Left ventricle myocardium inferior (tissue), 1 donor: ENCODE results near the gene MARCHF6. TPM values are rescaled to one million over a fixed set of nuclear protein-coding genes. Genes with fewer than 3 reads are reported as not detected.

Source experiments
- DNase-seq: peaks from one replicate; pipeline ENCODE4 v3.0.0-alpha.2; 2020
- H3K27ac ChIP-seq: fragments of 200-600 bp; replicated peaks from 2 replicates; pipeline ENCODE4 v1.8.0; 2021
- H3K27me3 ChIP-seq: fragments of 200-600 bp; 2 replicates; pipeline ENCODE4 v1.8.0; 2021; ENCODE audit warnings: low read depth
- H3K36me3 ChIP-seq: fragments of 200-600 bp; 2 replicates; pipeline ENCODE4 v1.8.0; 2021
- H3K4me1 ChIP-seq: fragments of 200-600 bp; 2 replicates; pipeline ENCODE4 v1.8.0; 2021
- H3K4me3 ChIP-seq: fragments of 200-600 bp; 2 replicates; pipeline ENCODE4 v1.8.0; 2021; ENCODE audit warnings: mild to moderate bottlenecking, moderate library complexity
- H3K9me3 ChIP-seq: fragments of 200-600 bp; replicated peaks from 2 replicates; pipeline ENCODE4 v1.8.0; 2021
- CTCF ChIP-seq: fragments of 200-600 bp; IDR thresholded peaks from 2 replicates; pipeline ENCODE4 v1.8.0; 2021; ENCODE audit warnings: antibody characterized with exemption, mild to moderate bottlenecking, borderline replicate concordance
- intact Hi-C: fragments of 100-400 bp; cut with micrococcal nuclease; formaldehyde crosslinking; loops from one replicate; pipeline ENCODE4 v1.11.0; 2022
- total RNA-seq: library from RNA; stranded (reverse); fragmentation: NEBNext Ultra II Directional; extraction: Animal tissue kit (Norgen Biotek cat#: 25700); gene quantifications from one replicate; pipeline ENCODE4 v1.2.1, GENCODE V29; 2021
- donor health status: DM: no; HTN: yes; CAD: no; lungs with severe emphysema.

MARCHF6 gene
- total RNA-seq, 1 donor from 2014 or later, result 162 TPM

- peak overlapping the region; percentile 25 for H3K27ac ChIP-seq
- peaks cover 63% of the 10 kb centered on the region for H3K36me3 ChIP-seq
- DNase-seq, result no peak
- no peak for TF ChIP-seq CTCF
- no peaks in the 10 kb centered on the region for H3K27me3 ChIP-seq
- H3K9me3 ChIP-seq, result no peaks in the 10 kb centered on the region
- H3K4me1 ChIP-seq, result peaks cover 33% of the 10 kb centered on the region
- intact Hi-C loops, result no loop called here
- no peak overlapping the region for H3K4me3 ChIP-seq
Observed at GRCh38 chr5:10396552-10396951, 43.1 kb downstream of the MARCHF6 start.

GRCh38 chr5:10399839-10400238 is 46.3 kb downstream of the MARCHF6 start:
- intact Hi-C loops, result no loop called here
- H3K27me3 ChIP-seq, result no peaks in the 10 kb centered on the region
- H3K27ac ChIP-seq, result peak overlapping the region; percentile 48
- peaks cover 62% of the 10 kb centered on the region for H3K36me3 ChIP-seq
- no peak for DNase-seq
- no peak overlapping the region for H3K4me3 ChIP-seq
- no peak for TF ChIP-seq CTCF
- H3K4me1 ChIP-seq, result peaks cover 25% of the 10 kb centered on the region
- H3K9me3 ChIP-seq, result no peaks in the 10 kb centered on the region

- intact Hi-C loops, result no loop called here
- Histone ChIP-seq H3K4me1 (peaks cover 25% of the 10 kb centered on the region), H3K9me3 (no peaks in the 10 kb centered on the region), H3K36me3 (peaks cover 62% of the 10 kb centered on the region), H3K27me3 (no peaks in the 10 kb centered on the region), H3K27ac (peak overlapping the region; percentile 48), H3K4me3 (no peak overlapping the region)
- DNase-seq, result no peak
- no peak for TF ChIP-seq CTCF
Observed at GRCh38 chr5:10400411-10400810, 46.9 kb downstream of the MARCHF6 start.

GRCh38 chr5:10400831-10401230 is 47.3 kb downstream of the MARCHF6 start:
- TF ChIP-seq CTCF, result no peak
- Histone ChIP-seq H3K36me3 (peaks cover 62% of the 10 kb centered on the region), H3K27me3 (no peaks in the 10 kb centered on the region), H3K4me3 (no peak overlapping the region), H3K9me3 (no peaks in the 10 kb centered on the region), H3K4me1 (peaks cover 25% of the 10 kb centered on the region), H3K27ac (peak overlapping the region; percentile 48)
- intact Hi-C loops, result no loop called here
- DNase-seq, result no peak

- no peak for TF ChIP-seq CTCF
- H3K27ac ChIP-seq, result peak overlapping the region; percentile 48
- peaks cover 25% of the 10 kb centered on the region for H3K4me1 ChIP-seq
- no peaks in the 10 kb centered on the region for H3K27me3 ChIP-seq
- H3K4me3 ChIP-seq, result no peak overlapping the region
- intact Hi-C loops, result no loop called here
- H3K9me3 ChIP-seq, result no peaks in the 10 kb centered on the region
- DNase-seq, result no peak
- peaks cover 62% of the 10 kb centered on the region for H3K36me3 ChIP-seq
Observed at GRCh38 chr5:10401498-10401897, 48.0 kb downstream of the MARCHF6 start.

Other genes starting within 250 kb of the MARCHF6 start
- gene ATPSCKMT, start 103.8 kb upstream of the MARCHF6 start, total RNA-seq, result 18.0 TPM
- gene CCT5, start 103.4 kb upstream of the MARCHF6 start, total RNA-seq, result 93.2 TPM
- gene CMBL, start 45.8 kb upstream of the MARCHF6 start, total RNA-seq, result 50.4 TPM
- 0.38 TPM for gene ROPN1L, start 88.2 kb downstream of the MARCHF6 start, total RNA-seq
- gene ANKRD33B, start 210.4 kb downstream of the MARCHF6 start, total RNA-seq, result 15.2 TPM